IMR-90 (cell line): ENCODE results near the gene MAVS.

Source experiments
- FOS ChIP-seq: fragments of 150-350 bp; IDR thresholded peaks from 2 replicates; pipeline ENCODE4 v1.6.1; 2016; ENCODE audit warnings: low read depth, low read length
- POLR2A ChIP-seq: IDR thresholded peaks from 2 replicates; pipeline ENCODE4 v1.6.1; 2012; ENCODE audit warnings: mild to moderate bottlenecking, low read depth, low read length
- TF ChIP-seq, protein P1 (sequence below): conservative IDR thresholded peaks from 2 replicates; pipeline ENCODE4 v1.5.1; 2012; ENCODE audit warnings: mild to moderate bottlenecking, low read depth, low read length, improper control_type of control experiment

DNA sequence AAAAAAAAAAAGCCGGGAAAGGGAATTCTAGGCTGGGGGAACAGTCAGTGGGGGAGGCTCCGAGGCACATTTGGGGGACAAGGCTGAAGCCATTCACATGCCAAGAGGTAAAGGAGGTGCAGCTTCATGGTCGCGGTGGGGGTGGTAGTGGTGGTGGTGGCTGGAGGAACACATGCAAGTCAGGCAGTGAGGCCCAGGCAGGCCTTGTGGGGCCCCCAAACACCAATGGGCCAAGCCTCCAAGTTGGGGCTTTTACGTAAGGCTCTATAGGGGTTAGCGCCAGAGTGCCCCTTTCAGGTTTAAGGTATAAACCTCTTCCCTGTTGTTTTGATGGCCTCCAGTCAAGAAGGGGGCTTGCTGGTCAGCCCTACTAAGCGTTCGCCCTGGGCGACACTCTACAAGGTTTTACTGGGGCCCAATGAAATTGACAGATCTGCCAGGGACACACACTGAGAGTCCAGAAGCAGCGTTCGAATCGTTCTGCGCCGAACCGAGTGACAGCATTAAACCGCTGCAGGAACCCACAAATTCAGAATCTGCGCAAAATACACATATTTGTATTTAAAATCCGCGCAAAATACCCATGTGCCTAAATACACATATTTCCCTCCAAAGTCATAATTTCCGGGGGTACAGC lies 27.1 kb upstream of the MAVS start:
- TF ChIP-seq POLR2A, result no peak
- TF ChIP-seq, protein P1, sequence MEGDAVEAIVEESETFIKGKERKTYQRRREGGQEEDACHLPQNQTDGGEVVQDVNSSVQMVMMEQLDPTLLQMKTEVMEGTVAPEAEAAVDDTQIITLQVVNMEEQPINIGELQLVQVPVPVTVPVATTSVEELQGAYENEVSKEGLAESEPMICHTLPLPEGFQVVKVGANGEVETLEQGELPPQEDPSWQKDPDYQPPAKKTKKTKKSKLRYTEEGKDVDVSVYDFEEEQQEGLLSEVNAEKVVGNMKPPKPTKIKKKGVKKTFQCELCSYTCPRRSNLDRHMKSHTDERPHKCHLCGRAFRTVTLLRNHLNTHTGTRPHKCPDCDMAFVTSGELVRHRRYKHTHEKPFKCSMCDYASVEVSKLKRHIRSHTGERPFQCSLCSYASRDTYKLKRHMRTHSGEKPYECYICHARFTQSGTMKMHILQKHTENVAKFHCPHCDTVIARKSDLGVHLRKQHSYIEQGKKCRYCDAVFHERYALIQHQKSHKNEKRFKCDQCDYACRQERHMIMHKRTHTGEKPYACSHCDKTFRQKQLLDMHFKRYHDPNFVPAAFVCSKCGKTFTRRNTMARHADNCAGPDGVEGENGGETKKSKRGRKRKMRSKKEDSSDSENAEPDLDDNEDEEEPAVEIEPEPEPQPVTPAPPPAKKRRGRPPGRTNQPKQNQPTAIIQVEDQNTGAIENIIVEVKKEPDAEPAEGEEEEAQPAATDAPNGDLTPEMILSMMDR, result no peak
- TF ChIP-seq FOS, result no peak
